H1 (cell line): ENCODE measurements around the gene ABHD6. TPM values are rescaled to one million over a fixed set of nuclear protein-coding genes. Genes with fewer than 3 reads are reported as not detected.

ENCODE experiments used
- CTCF ChIA-PET: fragments of 300-600 bp; sonication (Branson Sonifier 250); formaldehyde crosslinking; loops from one replicate; lab custom pipeline; 2021; ENCODE audit not compliant: partially characterized antibody; lab: Charles Lee
- POLR2A ChIA-PET: fragments of 300-600 bp; sonication (Branson Sonifier 250); formaldehyde crosslinking; loops from one replicate; lab custom pipeline; 2021; ENCODE audit warnings: inconsistent platforms; ENCODE audit not compliant: partially characterized antibody; lab: Charles Lee
- DNase-seq, 2 experiments: peaks; one replicate each; pipeline versions ENCODE4 v3.0.0 to v3.0.0-alpha.2; 2010 to 2022; ENCODE audit warnings: low spot score in 2 of 2, low read depth in 1 of 2, mixed read lengths in 1 of 2
- FAIRE-seq: peaks from 2 replicates; lab custom pipeline; 2011; peaks lifted over from hg19 to GRCh38; lab: Jason Lieb, UNC
- H2AFZ ChIP-seq: 2 replicates; pipeline ENCODE4 v1.8.1; 2012; ENCODE audit warnings: low read length, inconsistent platforms
- H2AK5ac ChIP-seq: 2 replicates; pipeline ENCODE4 v1.6.1; 2013; ENCODE audit warnings: low read depth, low read length
- H2BK120ac ChIP-seq: replicated peaks from 2 replicates; pipeline ENCODE3; 2013; ENCODE audit warnings: low read depth, low read length, inconsistent platforms
- H2BK12ac ChIP-seq: 2 replicates; pipeline ENCODE4 v1.6.1; 2013; ENCODE audit warnings: low read depth, low read length
- H2BK15ac ChIP-seq: 2 replicates; pipeline ENCODE4 v1.6.1; 2013; ENCODE audit warnings: low read length
- H2BK20ac ChIP-seq: 2 replicates; pipeline ENCODE4 v1.6.1; 2013; ENCODE audit warnings: low read length
- H2BK5ac ChIP-seq: 2 replicates; pipeline ENCODE4 v1.6.1; 2013; ENCODE audit warnings: low read depth, low read length
- H3K14ac ChIP-seq: 2 replicates; pipeline ENCODE4 v1.6.1; 2013; ENCODE audit warnings: inconsistent platforms; ENCODE audit not compliant: insufficient read length
- H3K18ac ChIP-seq: 2 replicates; pipeline ENCODE4 v1.6.1; 2013; ENCODE audit warnings: low read length; ENCODE audit errors: extremely low read depth
- H3K23ac ChIP-seq: 2 replicates; pipeline ENCODE4 v1.6.1; 2013; ENCODE audit warnings: inconsistent platforms; ENCODE audit not compliant: insufficient read length
- H3K23me2 ChIP-seq: 2 replicates; pipeline ENCODE4 v1.6.1; 2013; ENCODE audit warnings: low read depth, low read length
- H3K27ac ChIP-seq: 2 replicates; pipeline ENCODE4 v1.6.1; 2011; ENCODE audit warnings: low read depth, low read length, inconsistent platforms
- H3K27me3 ChIP-seq, 4 experiments: replicated peaks in 1 of 4; 1 replicate in 1 of 4; 2 replicates in 3 of 4; pipeline versions ENCODE4 v1.6.1 to v1.8.1; 2011 to 2013; ENCODE audit warnings: low read length in 3 of 4, mild to moderate bottlenecking in 3 of 4, inconsistent platforms in 2 of 4, mixed read lengths in 2 of 4, moderate library complexity in 1 of 4; ENCODE audit not compliant: control insufficient read depth in 3 of 4, insufficient read depth in 3 of 4; ENCODE audit errors: extremely low read depth in 1 of 4
- H3K36me3 ChIP-seq, 4 experiments: 2 replicates each; pipeline versions ENCODE4 v1.6.1 to v1.8.1; 2011 to 2013; ENCODE audit warnings: mild to moderate bottlenecking in 4 of 4, low read length in 3 of 4, moderate library complexity in 2 of 4, control low read depth in 1 of 4, inconsistent platforms in 1 of 4; ENCODE audit not compliant: insufficient read depth in 4 of 4, control insufficient read depth in 2 of 4
- H3K4ac ChIP-seq: replicated peaks from 2 replicates; pipeline ENCODE3; 2013; ENCODE audit warnings: low read length, low read depth, mixed read lengths, inconsistent platforms; ENCODE audit not compliant: insufficient read length
- H3K4me1 ChIP-seq, 4 experiments: replicated peaks in 1 of 4; 1 replicate in 1 of 4; 2 replicates in 3 of 4; pipeline versions ENCODE4 v1.6.1 to v1.8.1; 2011 to 2013; ENCODE audit warnings: low read length in 3 of 4, inconsistent platforms in 2 of 4, mixed read lengths in 1 of 4; ENCODE audit not compliant: insufficient read depth in 4 of 4, control insufficient read depth in 3 of 4
- H3K4me2 ChIP-seq, 2 experiments: 2 replicates each; pipeline versions ENCODE4 v1.6.1 to v1.8.1; 2011 to 2013; ENCODE audit warnings: low read depth in 2 of 2, low read length in 2 of 2, control low read depth in 1 of 2, inconsistent platforms in 1 of 2, mild to moderate bottlenecking in 1 of 2; ENCODE audit not compliant: insufficient read depth in 1 of 2
- H3K4me3 ChIP-seq, 4 experiments: fragments of 200-600, 300-600 bp in 1 of 4; sonication (generic), shearing (Covaris generic), sonication (Bioruptor Twin) in 1 of 4; 2 replicates each; pipeline versions ENCODE4 v1.5.1 to v1.8.1; 2011 to 2016; ENCODE audit warnings: low read length in 4 of 4, low read depth in 3 of 4, control low read depth in 2 of 4, inconsistent platforms in 2 of 4, mild to moderate bottlenecking in 2 of 4, mixed read lengths in 1 of 4, moderate library complexity in 1 of 4; ENCODE audit not compliant: insufficient read depth in 2 of 4; ENCODE audit errors: extremely low read depth in 1 of 4
- H3K56ac ChIP-seq: replicated peaks from 2 replicates; pipeline ENCODE3; 2013; ENCODE audit warnings: low read depth, mild to moderate bottlenecking, mixed read lengths, low read length, inconsistent platforms; ENCODE audit not compliant: insufficient read length
- H3K79me1 ChIP-seq: 2 replicates; pipeline ENCODE4 v1.6.1; 2013; ENCODE audit warnings: low read depth, low read length, control low read depth
- H3K79me2 ChIP-seq, 2 experiments: 2 replicates each; pipeline versions ENCODE4 v1.6.1 to v1.8.1; 2012 to 2013; ENCODE audit warnings: low read length in 2 of 2, mild to moderate bottlenecking in 2 of 2, inconsistent platforms in 1 of 2; ENCODE audit not compliant: insufficient read depth in 2 of 2, control insufficient read depth in 1 of 2
- H3K9ac ChIP-seq, 4 experiments: replicated peaks in 1 of 4; 1 replicate in 1 of 4; 2 replicates in 3 of 4; pipeline versions ENCODE4 v1.6.1 to v1.8.1; 2011 to 2013; ENCODE audit warnings: low read depth in 3 of 4, low read length in 3 of 4, control low read depth in 2 of 4, mild to moderate bottlenecking in 2 of 4, moderate library complexity in 2 of 4, inconsistent platforms in 1 of 4; ENCODE audit errors: extremely low read depth in 1 of 4
- H3K9me3 ChIP-seq, 2 experiments: 2 replicates each; pipeline versions ENCODE4 v1.6.1 to v1.8.1; 2012 to 2013; ENCODE audit warnings: mild to moderate bottlenecking in 2 of 2, moderate library complexity in 2 of 2, control low read depth in 1 of 2, inconsistent platforms in 1 of 2, low read depth in 1 of 2, low read length in 1 of 2, mixed read lengths in 1 of 2; ENCODE audit not compliant: insufficient read depth in 2 of 2
- H4K20me1 ChIP-seq, 2 experiments: replicated peaks in 1 of 2; 2 replicates each; pipeline versions ENCODE3 to v1.8.1; 2011 to 2013; ENCODE audit warnings: inconsistent platforms in 2 of 2, low read length in 2 of 2, mild to moderate bottlenecking in 1 of 2; ENCODE audit not compliant: insufficient read depth in 2 of 2, control insufficient read depth in 1 of 2
- H4K5ac ChIP-seq: 2 replicates; pipeline ENCODE4 v1.6.1; 2013; ENCODE audit warnings: low read length, low read depth, mixed read lengths, inconsistent platforms; ENCODE audit not compliant: insufficient read length
- H4K8ac ChIP-seq: 2 replicates; pipeline ENCODE4 v1.8.0; 2013; ENCODE audit warnings: mild to moderate bottlenecking, moderate library complexity, low read length, inconsistent platforms; ENCODE audit not compliant: insufficient read depth; ENCODE audit errors: extremely low read depth
- H4K91ac ChIP-seq: replicated peaks from 2 replicates; pipeline ENCODE3; 2013; ENCODE audit warnings: low read length, mixed read lengths, inconsistent platforms; ENCODE audit not compliant: insufficient read length
- KDM1A ChIP-seq: fragments of 200-600, 300-600 bp; sonication (generic); IDR thresholded peaks from 2 replicates; pipeline ENCODE4 v1.7.1; 2016; ENCODE audit warnings: mild to moderate bottlenecking, low read length, borderline replicate concordance
- POLR2AphosphoS5 ChIP-seq: IDR thresholded peaks from 2 replicates; pipeline ENCODE4 v1.6.1; 2011; ENCODE audit warnings: low read depth, low read length
- RAD21 ChIP-seq, 2 experiments: IDR thresholded peaks in 1 of 2; conservative IDR thresholded peaks in 1 of 2; 2 replicates each; pipeline ENCODE4 v1.6.1; 2011; ENCODE audit warnings: low read depth in 2 of 2, low read length in 2 of 2, improper control_type of control experiment in 1 of 2, inconsistent platforms in 1 of 2, mild to moderate bottlenecking in 1 of 2, moderate library complexity in 1 of 2
- WGBS, 2 experiments: shearing (Covaris generic) in 1 of 2; methylation state at CpG; one replicate each; pipeline versions ENCODE4 v1.1.6 to v1.1.7; 2013 to 2015; ENCODE audit warnings: low lambda C conversion rate in 2 of 2, mixed read lengths in 2 of 2, inconsistent platforms in 1 of 2, low coverage in 1 of 2, missing lambda C conversion rate in 1 of 2; ENCODE audit not compliant: insufficient replicate concordance in 2 of 2, insufficient coverage in 1 of 2, insufficient read length in 1 of 2; ENCODE audit errors: extremely low coverage in 1 of 2, missing lambda C conversion rate in 1 of 2; 5-methylcytosine and 5-hydroxymethylcytosine counted together
- polyA plus RNA-seq, 7 experiments: library from polyadenylated mRNA; depleted of rRNA in 3 of 7; stranded (reverse) in 5 of 7; unstranded in 2 of 7; fragments of >200 nt in 5 of 7; fragments of 200-250 nt in 2 of 7; gene quantifications; 1 replicate in 5 of 7; 2 replicates in 1 of 7; 4 replicates in 1 of 7; pipeline versions ENCODE4 v1.2.1 to v1.2.3, GENCODE V29; 2011 to 2013; ENCODE audit warnings: missing spikeins in 2 of 7, mixed read lengths in 2 of 7
- total RNA-seq: library from RNA; stranded (reverse); fragmentation: NEBNext Ultra II Directional; extraction: Animal tissue kit (Norgen Biotek cat#: 25700); gene quantifications from 2 replicates; pipeline ENCODE4 v1.2.1, GENCODE V29; 2021
- TF ChIP-seq, protein P1 (sequence below), 3 experiments: IDR thresholded peaks; 1 replicate in 2 of 3; 2 replicates in 1 of 3; pipeline versions ENCODE4 v1.5.1 to v1.6.1; 2011; ENCODE audit warnings: low read length in 3 of 3, mild to moderate bottlenecking in 3 of 3, inconsistent platforms in 2 of 3, low read depth in 1 of 3, moderate library complexity in 1 of 3; ENCODE audit not compliant: insufficient read depth in 1 of 3; ENCODE audit errors: control extremely low read depth in 1 of 3

Gene ABHD6
- total and polyA plus RNA-seq, 2 of the 8 experiments (the other 6 are each of a cell fraction or from before 2014, with no cell fraction given), result 5.9 to 6.6 TPM

DNA sequence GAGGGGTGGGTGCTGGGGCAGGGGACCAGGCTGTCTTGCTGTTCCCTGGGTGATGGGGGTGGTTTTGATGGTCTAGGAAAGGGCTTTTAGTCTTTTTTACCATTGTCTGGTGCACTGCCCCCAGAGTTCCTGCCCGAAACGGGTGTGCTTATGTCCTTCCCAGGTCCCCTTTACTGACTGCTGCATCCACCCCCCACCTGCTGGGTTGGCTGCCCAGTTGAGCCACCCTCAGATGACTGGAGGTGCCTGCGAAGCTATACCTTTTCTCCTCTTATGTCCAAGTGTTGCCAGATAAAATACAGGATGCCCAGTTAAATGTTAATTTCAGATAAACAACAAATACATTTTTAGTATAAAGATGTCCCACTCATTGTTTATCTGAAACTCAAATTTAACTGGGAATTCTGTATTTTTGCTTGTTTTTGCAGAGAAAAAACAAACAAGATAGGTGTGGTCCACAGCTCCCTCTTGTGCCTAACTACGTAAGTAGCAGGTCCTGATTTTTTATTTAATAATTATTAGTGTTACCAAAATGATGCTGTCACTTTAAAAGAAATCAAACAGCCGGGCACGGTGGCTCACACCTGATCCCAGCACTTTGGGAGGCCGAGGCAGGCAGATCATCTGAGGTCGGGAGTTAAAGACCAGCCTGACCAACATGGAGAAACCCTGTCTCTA, 62.4 kb downstream of the ABHD6 start:
- Histone ChIP-seq H3K27me3 (no peaks in the 10 kb centered on the region; a peak in 1 of 7 replicates), H4K91ac (no peak overlapping the region), H4K5ac (no peak overlapping the region), H3K23ac (no peak overlapping the region), H3K4ac (no peak overlapping the region), H3K4me3 (no peak overlapping the region), H3K36me3 (no peaks in the 10 kb centered on the region), H3K27ac (no peak overlapping the region), H4K8ac (no peak overlapping the region), H3K79me1 (no peaks in the 10 kb centered on the region), H3K9me3 (no peaks in the 10 kb centered on the region), H2BK15ac (no peak overlapping the region), H3K23me2 (no peaks in the 10 kb centered on the region), H2BK120ac (no peak overlapping the region), H2BK20ac (no peak overlapping the region), H3K18ac (no peak overlapping the region), H2AK5ac (no peak overlapping the region), H3K56ac (no peak overlapping the region), H2AFZ (no peak overlapping the region), H4K20me1 (no peaks in the 10 kb centered on the region), H2BK5ac (no peak overlapping the region), H3K4me2 (peak overlapping the region in 1 of 2 experiments; percentile 6; a peak in 1 of 4 replicates), H3K9ac (no peak overlapping the region), H2BK12ac (no peak overlapping the region), H3K14ac (no peak overlapping the region), H3K4me1 (peaks cover 0 to 3% (median 0%) of the 10 kb centered on the region in 4 experiments; a peak in 1 of 7 replicates), H3K79me2 (no peaks in the 10 kb centered on the region)
- ChIA-PET POLR2A (interaction anchor here (0.8 to 1.4 kb wide), 3 partner anchors 61 to 112 kb away, joined by 4 to 5 read pairs (median 4); no protein-coding TSS in a partner anchor), CTCF (interaction anchor here (0.5 to 14.4 kb wide), 30 partner anchors 7 to 1000 kb away, joined by 3 to 177 read pairs (median 4); partner anchors contain the start of genes ABHD6, DNASE1L3, HTD2 and RPP14)
- 32% methylated on average over 8 of the region's 8 CpGs; no CpG with 5 or more reads in 1 of the 2 experiments for WGBS, 2 experiments
- FAIRE-seq, result no peak
- DNase-seq, result peak in 1 of 2 experiments; percentile 53
- TF ChIP-seq POLR2AphosphoS5 (no peak), KDM1A (no peak), RAD21 (IDR thresholded peaks at IDR 0.05 in 1 of 2, conservative IDR thresholded peaks at IDR 0.05 in 1 of 2; ENCODE audit: low read depth in 2 of 2, low read length in 2 of 2) (peak; percentile 68 to 76)
- TF ChIP-seq, protein P1, sequence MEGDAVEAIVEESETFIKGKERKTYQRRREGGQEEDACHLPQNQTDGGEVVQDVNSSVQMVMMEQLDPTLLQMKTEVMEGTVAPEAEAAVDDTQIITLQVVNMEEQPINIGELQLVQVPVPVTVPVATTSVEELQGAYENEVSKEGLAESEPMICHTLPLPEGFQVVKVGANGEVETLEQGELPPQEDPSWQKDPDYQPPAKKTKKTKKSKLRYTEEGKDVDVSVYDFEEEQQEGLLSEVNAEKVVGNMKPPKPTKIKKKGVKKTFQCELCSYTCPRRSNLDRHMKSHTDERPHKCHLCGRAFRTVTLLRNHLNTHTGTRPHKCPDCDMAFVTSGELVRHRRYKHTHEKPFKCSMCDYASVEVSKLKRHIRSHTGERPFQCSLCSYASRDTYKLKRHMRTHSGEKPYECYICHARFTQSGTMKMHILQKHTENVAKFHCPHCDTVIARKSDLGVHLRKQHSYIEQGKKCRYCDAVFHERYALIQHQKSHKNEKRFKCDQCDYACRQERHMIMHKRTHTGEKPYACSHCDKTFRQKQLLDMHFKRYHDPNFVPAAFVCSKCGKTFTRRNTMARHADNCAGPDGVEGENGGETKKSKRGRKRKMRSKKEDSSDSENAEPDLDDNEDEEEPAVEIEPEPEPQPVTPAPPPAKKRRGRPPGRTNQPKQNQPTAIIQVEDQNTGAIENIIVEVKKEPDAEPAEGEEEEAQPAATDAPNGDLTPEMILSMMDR (IDR thresholded peaks at IDR 0.05; ENCODE audit: control extremely low read depth in 1 of 3, insufficient read depth in 1 of 3, low read depth in 1 of 3, low read length in 3 of 3), result peak in 2 of 3 experiments; percentile 42 to 44; a peak in 2 of 4 replicates
